Stimulated activated naive CD4-positive, alpha-beta T cell treated with Interleukin-2 at 50 U/mL for 16 hours (primary cell): Measurements from ENCODE around the gene PLP1.
"Not testable (repeated sequence)": the region's sequence is repeated elsewhere in the genome, so short reads cannot be mapped to it uniquely, and the experiment has no call there.

Experiments used
- DNase-seq: peaks from one replicate; lab custom pipeline; 2025; lab: John Stamatoyannopoulos, UW

PLP1 gene, protein sequence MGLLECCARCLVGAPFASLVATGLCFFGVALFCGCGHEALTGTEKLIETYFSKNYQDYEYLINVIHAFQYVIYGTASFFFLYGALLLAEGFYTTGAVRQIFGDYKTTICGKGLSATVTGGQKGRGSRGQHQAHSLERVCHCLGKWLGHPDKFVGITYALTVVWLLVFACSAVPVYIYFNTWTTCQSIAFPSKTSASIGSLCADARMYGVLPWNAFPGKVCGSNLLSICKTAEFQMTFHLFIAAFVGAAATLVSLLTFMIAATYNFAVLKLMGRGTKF

GRCh38 chrX:103776546-103776945, at the start of gene PLP1:
Gene PLP1 (plus strand): TSS chrX:103776840. CDS start chrX:103776996, 156 bp downstream.
- no peak for DNase-seq

- DNase-seq = no peak
These were observed 49.5 kb upstream of the PLP1 start for GRCh38 chrX:103727115-103727514.

DNA sequence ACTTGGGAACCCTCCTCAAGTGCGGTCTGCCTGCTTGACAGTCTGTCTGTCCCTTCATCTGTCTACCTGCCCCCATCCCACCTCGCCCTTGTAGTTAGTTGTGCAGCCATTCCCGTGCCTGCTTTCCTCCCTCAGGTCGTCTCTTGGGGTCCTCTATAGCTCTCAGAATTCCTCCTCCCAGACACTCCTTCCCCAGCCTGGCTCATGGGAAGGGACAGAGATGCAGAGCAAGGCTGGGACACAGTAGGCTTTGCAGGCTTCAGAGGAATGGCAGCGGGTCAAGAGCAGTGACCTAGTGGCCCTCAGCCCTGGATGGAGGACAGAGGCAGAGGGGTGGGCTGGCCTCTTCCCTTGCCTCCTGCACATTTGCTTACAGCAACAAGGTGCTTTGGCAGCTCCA, 47.6 kb upstream of the PLP1 start:
- no peak for DNase-seq

GRCh38 chrX:103730147-103730795, 46.4 kb upstream of the PLP1 start:
- no peak for DNase-seq

DNA sequence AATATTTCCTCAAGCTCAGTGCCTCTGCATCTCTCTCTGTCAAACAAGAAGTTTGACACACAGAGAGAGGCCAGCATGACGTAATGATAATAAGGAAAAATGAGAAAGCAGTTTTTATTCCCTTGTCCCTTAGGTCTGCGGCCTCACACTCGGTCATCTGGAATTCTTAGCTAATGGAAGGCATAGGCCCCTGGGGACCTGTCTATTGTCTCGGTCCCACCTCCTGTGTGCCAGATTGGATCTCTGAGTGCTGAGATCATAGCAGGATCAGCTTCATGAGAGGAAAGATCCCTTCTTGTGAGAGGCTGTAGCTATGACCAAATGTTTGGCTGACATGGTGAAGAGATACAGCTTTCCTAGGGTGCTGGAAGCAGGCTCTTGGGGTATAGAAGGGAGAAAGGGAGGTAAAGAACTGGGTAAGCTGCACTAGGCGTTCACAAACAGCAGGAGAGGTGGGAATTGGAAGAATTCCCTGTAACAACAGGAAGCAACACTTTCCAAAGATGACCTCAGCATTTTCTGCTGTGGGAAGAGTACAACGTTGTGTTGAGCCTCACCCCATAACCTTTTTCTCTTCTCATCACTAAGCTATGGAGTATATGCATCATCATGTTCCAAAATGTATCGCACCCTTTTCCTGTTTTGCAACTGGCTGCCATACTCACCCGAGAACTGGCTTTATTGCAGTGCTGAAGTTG, 45.7 kb upstream of the PLP1 start:
- DNase-seq = no peak

GRCh38 chrX:103733017-103733416, 43.6 kb upstream of the PLP1 start:
- no peak for DNase-seq

GRCh38 chrX:103734125-103734760, 42.4 kb upstream of the PLP1 start:
- DNase-seq = no peak

GRCh38 chrX:103737696-103738095, 38.9 kb upstream of the PLP1 start:
- DNase-seq = no peak

DNA sequence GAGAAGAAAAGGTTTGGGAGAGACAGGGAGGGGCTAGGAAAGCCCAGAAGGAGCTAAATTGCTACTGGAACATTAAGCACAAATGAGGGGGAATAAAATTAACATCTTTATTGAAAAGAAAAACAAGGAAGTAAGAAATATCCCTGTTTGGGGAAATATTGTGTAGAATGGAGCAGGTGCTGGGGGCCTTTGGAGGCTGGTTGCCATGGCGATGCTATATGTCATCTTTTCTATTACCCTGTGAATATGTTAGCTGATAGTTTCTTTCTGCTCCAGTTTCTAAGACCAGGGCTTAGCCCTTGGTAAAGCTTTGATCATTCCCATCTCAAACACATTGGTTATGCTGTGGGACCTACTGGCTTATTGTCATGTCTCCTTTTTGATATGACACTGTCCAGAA, 37.2 kb upstream of the PLP1 start:
- no peak for DNase-seq

GRCh38 chrX:103741879-103742278, 34.8 kb upstream of the PLP1 start:
- no peak for DNase-seq

DNA sequence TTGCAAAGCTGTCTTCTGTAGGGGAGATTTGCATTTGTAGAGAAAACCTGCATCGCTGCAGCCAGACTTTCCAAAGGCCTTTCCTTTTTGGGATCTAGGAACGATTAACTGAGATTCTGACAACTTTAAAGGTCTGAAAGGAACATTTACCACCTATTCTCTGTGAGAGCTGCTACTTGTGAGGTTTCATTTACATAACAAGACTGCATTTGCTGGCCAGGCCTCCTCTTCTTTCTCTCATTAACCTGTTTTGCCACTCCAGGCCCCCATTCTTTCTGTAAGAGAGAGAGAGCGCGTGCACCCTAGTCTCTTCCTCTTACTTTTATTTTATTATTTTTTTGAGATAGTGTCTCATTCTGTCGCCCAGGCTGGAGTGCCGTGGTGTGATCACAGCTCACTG, 34.3 kb upstream of the PLP1 start:
- no peak for DNase-seq

DNA sequence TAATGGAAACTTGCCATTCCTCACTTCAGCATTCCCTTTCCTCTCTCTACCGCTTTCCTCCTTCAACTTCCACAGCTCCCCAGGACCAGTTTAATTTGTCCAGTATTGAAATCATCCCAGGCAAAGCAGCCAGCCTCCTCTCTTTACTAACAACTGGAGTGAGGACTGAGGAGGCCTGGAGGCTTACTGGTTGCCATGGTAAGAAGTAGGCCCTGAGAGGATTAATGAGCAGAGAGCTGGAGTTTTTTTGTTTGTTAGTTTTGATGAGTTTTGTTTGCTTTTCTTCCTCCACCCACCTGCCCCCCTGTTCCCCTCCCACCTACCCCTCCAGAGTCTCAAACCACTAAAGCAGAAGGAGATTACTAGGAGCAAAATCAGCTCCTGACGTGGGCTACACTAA, 29.5 kb upstream of the PLP1 start:
- no peak for DNase-seq

GRCh38 chrX:103754401-103754800, 22.2 kb upstream of the PLP1 start:
- DNase-seq = no peak

GRCh38 chrX:103756736-103757135, 19.9 kb upstream of the PLP1 start:
- no peak for DNase-seq

- DNase-seq = no peak
These were observed 18.1 kb upstream of the PLP1 start for GRCh38 chrX:103758555-103758954.

- DNase-seq = not testable (repeated sequence)
These were observed 13.1 kb upstream of the PLP1 start for GRCh38 chrX:103763541-103763940.

- DNase-seq = not testable (repeated sequence)
These were observed 9.7 kb upstream of the PLP1 start for GRCh38 chrX:103766813-103767555.

DNA sequence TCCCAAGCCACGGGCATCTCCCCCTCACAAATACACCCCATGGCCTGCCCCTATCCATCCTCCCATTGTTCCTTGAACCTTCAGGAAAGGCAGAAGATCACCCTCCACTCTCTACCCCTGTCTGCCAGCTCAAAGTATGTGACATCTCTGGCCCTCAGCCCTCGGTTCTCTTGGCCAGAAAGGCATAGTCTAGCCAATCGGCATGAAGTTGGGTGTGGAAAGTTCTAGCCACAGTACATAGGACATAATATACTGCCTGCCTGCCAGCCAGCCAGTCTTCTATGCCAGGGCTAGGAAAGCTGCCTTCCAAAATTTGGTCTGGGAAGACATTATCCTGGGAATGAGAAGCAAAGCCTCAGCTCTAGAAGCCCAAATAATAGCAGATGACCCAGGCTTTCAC, 3.2 kb upstream of the PLP1 start:
- no peak for DNase-seq

- DNase-seq = no peak
These were observed 2.5 kb upstream of the PLP1 start for GRCh38 chrX:103774070-103774642.

GRCh38 chrX:103779141-103779789, 2.6 kb downstream of the PLP1 start:
- no peak for DNase-seq
